HG03108 (cell line): ENCODE results near the gene STX11.
"Not testable (repeated sequence)": the region's sequence is repeated elsewhere in the genome, so short reads cannot be mapped to it uniquely, and the experiment has no call there.

Experiments used
- ATAC-seq: cut with Tn5 transposase; IDR thresholded peaks from one replicate; pipeline ENCODE4 v1.9.1; 2021; ENCODE audit warnings: moderate library complexity; ENCODE audit not compliant: unreplicated experiment

STX11 gene

GRCh38 chr6:144149894-144150709, at the start of gene STX11:
Gene STX11, plus strand, starts transcription at chr6:144150517. Its CDS starts 36,111 bp downstream, at chr6:144186628.
- peak; percentile 63 for ATAC-seq

GRCh38 chr6:144103026-144103563, 47.2 kb upstream of the STX11 start:
- no peak for ATAC-seq

GRCh38 chr6:144104488-144104887, 45.8 kb upstream of the STX11 start:
- no peak for ATAC-seq

GRCh38 chr6:144104898-144105487, 45.3 kb upstream of the STX11 start:
- peak; percentile 77 for ATAC-seq

- ATAC-seq = no peak
Measured at GRCh38 chr6:144106206-144106605, 44.1 kb upstream of the STX11 start.

GRCh38 chr6:144110210-144110609, 40.1 kb upstream of the STX11 start:
- no peak for ATAC-seq

- no peak for ATAC-seq
Measured at GRCh38 chr6:144113366-144113765, 37.0 kb upstream of the STX11 start.

- ATAC-seq = no peak
Measured at GRCh38 chr6:144115219-144115618, 35.1 kb upstream of the STX11 start.

- no peak for ATAC-seq
Measured at GRCh38 chr6:144119376-144119775, 30.9 kb upstream of the STX11 start.

- no peak for ATAC-seq
Measured at GRCh38 chr6:144122861-144123260, 27.5 kb upstream of the STX11 start.

GRCh38 chr6:144123421-144123820, 26.9 kb upstream of the STX11 start:
- ATAC-seq = no peak

- ATAC-seq = no peak
Measured at GRCh38 chr6:144123836-144124235, 26.5 kb upstream of the STX11 start.

GRCh38 chr6:144127097-144127496, 23.2 kb upstream of the STX11 start:
- no peak for ATAC-seq

GRCh38 chr6:144129469-144129868, 20.8 kb upstream of the STX11 start:
- ATAC-seq = no peak

GRCh38 chr6:144131248-144131709, 19.0 kb upstream of the STX11 start:
- ATAC-seq = no peak

- not testable (repeated sequence) for ATAC-seq
Measured at GRCh38 chr6:144132167-144132690, 18.1 kb upstream of the STX11 start.

- no peak for ATAC-seq
Measured at GRCh38 chr6:144133225-144133821, 17.0 kb upstream of the STX11 start.

GRCh38 chr6:144134176-144134575, 16.1 kb upstream of the STX11 start:
- ATAC-seq = no peak

- no peak for ATAC-seq
Measured at GRCh38 chr6:144134737-144135136, 15.6 kb upstream of the STX11 start.

GRCh38 chr6:144138542-144138941, 11.8 kb upstream of the STX11 start:
- ATAC-seq = no peak

GRCh38 chr6:144139817-144140216, 10.5 kb upstream of the STX11 start:
- no peak for ATAC-seq
